Mesendoderm (in vitro differentiated cells): ENCODE measurements around the gene CAMK2A.

ENCODE experiments used
- DNase-seq: peaks from one replicate; pipeline ENCODE4 v3.0.0; 2013
- H2AK5ac ChIP-seq: 2 replicates; pipeline ENCODE4 v1.6.1; 2013; ENCODE audit warnings: low read length, inconsistent platforms
- H2BK120ac ChIP-seq: 2 replicates; pipeline ENCODE4 v1.6.1; 2013; ENCODE audit warnings: low read depth, mild to moderate bottlenecking, low read length, moderate library complexity, mixed read lengths
- H2BK15ac ChIP-seq: replicated peaks from 2 replicates; pipeline ENCODE4 v1.6.1; 2013; ENCODE audit warnings: low read depth, mild to moderate bottlenecking, moderate library complexity
- H2BK5ac ChIP-seq: 2 replicates; pipeline ENCODE4 v1.6.1; 2013; ENCODE audit warnings: low read length, inconsistent platforms
- H3K18ac ChIP-seq: 2 replicates; pipeline ENCODE4 v1.6.1; 2013; ENCODE audit warnings: mild to moderate bottlenecking, low read length, mixed read lengths
- H3K23ac ChIP-seq: one replicate; pipeline ENCODE4 v1.6.1; 2013; ENCODE audit warnings: low read length
- H3K27ac ChIP-seq: 2 replicates; pipeline ENCODE4 v1.5.1; 2013; ENCODE audit warnings: low read depth, mild to moderate bottlenecking, inconsistent platforms, low read length, moderate library complexity
- H3K27me3 ChIP-seq: 2 replicates; pipeline ENCODE4 v1.6.1; 2013; ENCODE audit warnings: low read length, control low read depth, mild to moderate bottlenecking, inconsistent platforms; ENCODE audit not compliant: insufficient read depth, poor library complexity
- H3K36me3 ChIP-seq: 2 replicates; pipeline ENCODE4 v1.6.1; 2013; ENCODE audit warnings: low read length, inconsistent platforms; ENCODE audit not compliant: control insufficient read depth, insufficient read depth
- H3K4ac ChIP-seq: one replicate; pipeline ENCODE4 v1.6.1; 2013; ENCODE audit warnings: low read depth, mild to moderate bottlenecking, low read length, moderate library complexity
- H3K4me1 ChIP-seq: 2 replicates; pipeline ENCODE4 v1.6.1; 2013; ENCODE audit warnings: low read depth, low read length, inconsistent platforms; ENCODE audit not compliant: control insufficient read depth
- H3K4me2 ChIP-seq: 2 replicates; pipeline ENCODE4 v1.6.1; 2013; ENCODE audit warnings: low read length
- H3K4me3 ChIP-seq: 2 replicates; pipeline ENCODE4 v1.5.1; 2013; ENCODE audit warnings: mild to moderate bottlenecking, low read length
- H3K56ac ChIP-seq: one replicate; pipeline ENCODE4 v1.6.1; 2013; ENCODE audit warnings: low read length
- H3K79me1 ChIP-seq: 2 replicates; pipeline ENCODE4 v1.6.1; 2013; ENCODE audit warnings: low read length, inconsistent platforms
- H3K79me2 ChIP-seq: 2 replicates; pipeline ENCODE4 v1.6.1; 2013; ENCODE audit warnings: mild to moderate bottlenecking, low read length; ENCODE audit not compliant: control insufficient read depth, insufficient read depth
- H3K9ac ChIP-seq: 2 replicates; pipeline ENCODE4 v1.6.1; 2013; ENCODE audit warnings: low read length, inconsistent platforms
- H4K5ac ChIP-seq: one replicate; pipeline ENCODE4 v1.6.1; 2013; ENCODE audit warnings: low read length
- H4K8ac ChIP-seq: one replicate; pipeline ENCODE4 v1.6.1; 2013; ENCODE audit warnings: low read depth, mild to moderate bottlenecking, control low read depth, low read length, moderate library complexity
- WGBS: extraction: QIAGEN DNeasy Blood & Tissue Kit; methylation state at CpG from one replicate; pipeline ENCODE4 v1.1.7; 2013; ENCODE audit warnings: low lambda C conversion rate, missing lambda C conversion rate; ENCODE audit not compliant: insufficient coverage; ENCODE audit errors: extremely low coverage; 5-methylcytosine and 5-hydroxymethylcytosine counted together

The CAMK2A gene

DNA sequence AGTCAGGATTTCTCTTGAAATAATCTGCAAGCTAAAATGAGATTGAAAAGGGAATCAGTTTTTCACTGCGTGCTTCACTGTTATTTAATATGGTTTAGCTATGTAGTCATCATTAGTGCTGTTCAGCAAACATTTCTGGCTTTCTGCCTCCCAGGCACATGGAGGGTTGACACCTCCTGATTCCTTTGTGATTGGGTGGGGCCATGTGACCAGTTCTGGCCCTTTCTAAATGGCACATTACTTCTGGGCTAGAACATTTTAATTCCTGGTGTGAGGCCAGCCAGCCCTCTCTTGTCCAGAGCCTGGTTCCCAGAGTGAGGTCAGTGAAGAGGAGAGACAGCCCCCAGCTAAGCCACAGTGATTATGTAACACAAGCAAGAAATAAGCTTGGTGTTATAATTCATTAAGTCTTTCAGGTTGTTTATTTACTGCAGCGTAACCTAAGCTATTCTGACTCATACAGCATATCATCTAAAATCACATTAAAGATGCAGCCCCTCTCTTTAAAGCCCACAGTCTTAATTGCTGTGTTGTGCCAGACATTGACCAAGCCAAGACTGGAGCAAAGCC, 30.6 kb upstream of the CAMK2A start:
- Histone ChIP-seq H3K27me3 (no peaks in the 10 kb centered on the region), H3K4ac (no peak overlapping the region), H3K56ac (no peak overlapping the region), H2BK15ac (no peak overlapping the region), H3K36me3 (no peaks in the 10 kb centered on the region), H3K9ac (no peak overlapping the region), H3K23ac (no peak overlapping the region), H3K4me2 (no peak overlapping the region), H2BK120ac (no peak overlapping the region), H4K8ac (no peak overlapping the region), H4K5ac (no peak overlapping the region), H3K79me1 (no peaks in the 10 kb centered on the region), H3K79me2 (no peaks in the 10 kb centered on the region), H3K18ac (no peak overlapping the region), H2BK5ac (no peak overlapping the region), H3K4me1 (peaks cover 5% of the 10 kb centered on the region), H3K27ac (no peak overlapping the region), H3K4me3 (no peak overlapping the region), H2AK5ac (no peak overlapping the region)
- peak; percentile 37 for DNase-seq
- WGBS, result no CpG with 5 or more reads among the region's 2 CpGs

GRCh38 chr5:150319484-150319790, 29.9 kb upstream of the CAMK2A start:
- no peak overlapping the region for H2BK15ac ChIP-seq
- H3K18ac ChIP-seq, result no peak overlapping the region
- H3K9ac ChIP-seq, result no peak overlapping the region
- H3K23ac ChIP-seq, result no peak overlapping the region
- no peak for DNase-seq
- no CpG with 5 or more reads among the region's 6 CpGs for WGBS
- no peak overlapping the region for H3K4me3 ChIP-seq
- H4K8ac ChIP-seq, result no peak overlapping the region
- no peak overlapping the region for H3K4ac ChIP-seq
- H3K27ac ChIP-seq, result no peak overlapping the region
- no peak overlapping the region for H3K56ac ChIP-seq
- H3K4me1 ChIP-seq, result peaks cover 5% of the 10 kb centered on the region
- H4K5ac ChIP-seq, result no peak overlapping the region
- H3K79me2 ChIP-seq, result no peaks in the 10 kb centered on the region
- H3K4me2 ChIP-seq, result no peak overlapping the region
- H2BK120ac ChIP-seq, result no peak overlapping the region
- H3K36me3 ChIP-seq, result no peaks in the 10 kb centered on the region
- no peak overlapping the region for H2BK5ac ChIP-seq
- no peaks in the 10 kb centered on the region for H3K27me3 ChIP-seq
- no peak overlapping the region for H2AK5ac ChIP-seq
- no peaks in the 10 kb centered on the region for H3K79me1 ChIP-seq

- no peak overlapping the region for H3K4me3 ChIP-seq
- H2BK15ac ChIP-seq, result no peak overlapping the region
- no peak overlapping the region for H3K9ac ChIP-seq
- no peak overlapping the region for H3K27ac ChIP-seq
- DNase-seq, result peak; percentile 21
- H4K8ac ChIP-seq, result no peak overlapping the region
- H4K5ac ChIP-seq, result no peak overlapping the region
- no peak overlapping the region for H2BK120ac ChIP-seq
- no peak overlapping the region for H2AK5ac ChIP-seq
- H3K36me3 ChIP-seq, result no peaks in the 10 kb centered on the region
- H3K4me2 ChIP-seq, result no peak overlapping the region
- no CpG with 5 or more reads among the region's 9 CpGs for WGBS
- H3K23ac ChIP-seq, result peak overlapping the region; percentile 69
- H3K79me1 ChIP-seq, result no peaks in the 10 kb centered on the region
- peaks cover 5% of the 10 kb centered on the region for H3K4me1 ChIP-seq
- H3K79me2 ChIP-seq, result no peaks in the 10 kb centered on the region
- H3K18ac ChIP-seq, result no peak overlapping the region
- no peak overlapping the region for H3K4ac ChIP-seq
- no peak overlapping the region for H2BK5ac ChIP-seq
- H3K27me3 ChIP-seq, result no peaks in the 10 kb centered on the region
- H3K56ac ChIP-seq, result no peak overlapping the region
Observed at GRCh38 chr5:150318613-150319483, 29.3 kb upstream of the CAMK2A start.

GRCh38 chr5:150317048-150318003, 27.8 kb upstream of the CAMK2A start:
- Histone ChIP-seq H3K9ac (no peak overlapping the region), H2BK5ac (no peak overlapping the region), H3K4me3 (no peak overlapping the region), H3K79me2 (no peaks in the 10 kb centered on the region), H4K5ac (no peak overlapping the region), H4K8ac (no peak overlapping the region), H2AK5ac (no peak overlapping the region), H3K4ac (no peak overlapping the region), H3K18ac (no peak overlapping the region), H2BK120ac (no peak overlapping the region), H3K27me3 (no peaks in the 10 kb centered on the region), H3K79me1 (no peaks in the 10 kb centered on the region), H3K27ac (no peak overlapping the region), H3K4me1 (peaks cover 5% of the 10 kb centered on the region), H3K23ac (peak overlapping the region; percentile 6), H3K4me2 (no peak overlapping the region), H2BK15ac (no peak overlapping the region), H3K56ac (peak overlapping the region; percentile 30), H3K36me3 (no peaks in the 10 kb centered on the region)
- DNase-seq, result peak; percentile 95
- WGBS, result no CpG with 5 or more reads among the region's 11 CpGs

- DNase-seq, result no peak
- Histone ChIP-seq H3K27ac (no peak overlapping the region), H3K4me2 (no peak overlapping the region), H3K4ac (no peak overlapping the region), H2BK5ac (no peak overlapping the region), H3K79me1 (no peaks in the 10 kb centered on the region), H3K56ac (no peak overlapping the region), H2AK5ac (no peak overlapping the region), H4K8ac (no peak overlapping the region), H3K9ac (no peak overlapping the region), H2BK120ac (no peak overlapping the region), H4K5ac (no peak overlapping the region), H3K79me2 (no peaks in the 10 kb centered on the region), H3K4me1 (peaks cover 5% of the 10 kb centered on the region), H3K23ac (no peak overlapping the region), H3K18ac (no peak overlapping the region), H3K27me3 (no peaks in the 10 kb centered on the region), H3K4me3 (no peak overlapping the region), H3K36me3 (no peaks in the 10 kb centered on the region), H2BK15ac (no peak overlapping the region)
- no CpG with 5 or more reads among the region's 3 CpGs for WGBS
Observed at GRCh38 chr5:150316320-150316719, 26.7 kb upstream of the CAMK2A start.
